Right atrium auricular region (tissue), 2 donors: Measurements from ENCODE around the gene USP21. TPM values are rescaled to one million over a fixed set of nuclear protein-coding genes. Genes with fewer than 3 reads are reported as not detected.

ENCODE experiments used
- DNase-seq: peaks from one replicate; pipeline ENCODE4 v3.0.0-alpha.2; 2019; ENCODE audit warnings: low spot score
- H3K27ac ChIP-seq, 2 donors: fragments of 200-600 bp; sonication (generic); 1 replicate in 1 of 2; 2 replicates in 1 of 2; pipeline ENCODE4 v1.5.1; 2016 to 2019
- H3K27me3 ChIP-seq, 2 donors: fragments of 200-600 bp; sonication (generic); one replicate each; pipeline versions ENCODE4 v1.5.1 to v1.6.0; 2017 to 2019
- H3K36me3 ChIP-seq: fragments of 200-600 bp; sonication (generic); one replicate; pipeline ENCODE4 v1.5.1; 2016
- H3K4me1 ChIP-seq, 2 donors: fragments of 200-600 bp; sonication (generic); one replicate each; pipeline versions ENCODE4 v1.5.1 to v1.6.0; 2017 to 2019
- H3K4me3 ChIP-seq, 2 donors: fragments of 200-600 bp; sonication (generic); 1 replicate in 1 of 2; 2 replicates in 1 of 2; pipeline ENCODE4 v1.5.1; 2017 to 2019; ENCODE audit warnings: mild to moderate bottlenecking in 1 of 2, moderate library complexity in 1 of 2
- H3K9me3 ChIP-seq, 2 donors: fragments of 200-600 bp; sonication (generic); one replicate each; pipeline ENCODE4 v1.5.1; 2019
- CTCF ChIP-seq, 2 donors: fragments of 200-600 bp; sonication (generic); IDR thresholded peaks; one replicate each; pipeline ENCODE4 v1.5.1; 2019; ENCODE audit warnings: antibody characterized with exemption in 2 of 2
- total RNA-seq, 2 donors: library from RNA; depleted of rRNA; stranded (reverse); fragments of >200 nt; gene quantifications; one replicate each; pipeline ENCODE4 v1.1.0, GENCODE V29; 2016

USP21 gene
- total RNA-seq, 2 donors from 2014 or later: 13.5 to 14.4 TPM

GRCh38 chr1:161121834-161122233, 37.5 kb upstream of the USP21 start:
- peaks cover 0 to 23% of the 10 kb centered on the region in 2 donors for H3K4me1 ChIP-seq
- H3K27ac ChIP-seq: no peak overlapping the region
- H3K9me3 ChIP-seq: no peaks in the 10 kb centered on the region
- H3K27me3 ChIP-seq: no peaks in the 10 kb centered on the region
- H3K36me3 ChIP-seq: peaks cover 68% of the 10 kb centered on the region
- H3K4me3 ChIP-seq: no peak overlapping the region
- TF ChIP-seq CTCF (IDR thresholded peaks at IDR 0.05): no peak
- no peak for DNase-seq

- peaks cover 0 to 20% of the 10 kb centered on the region in 2 donors for H3K4me1 ChIP-seq
- DNase-seq: no peak
- no peaks in the 10 kb centered on the region for H3K9me3 ChIP-seq
Observed at GRCh38 chr1:161122967-161123366, 36.3 kb upstream of the USP21 start.

GRCh38 chr1:161127649-161128048, 31.7 kb upstream of the USP21 start:
- Histone ChIP-seq H3K4me1 (peaks cover 0 to 23% of the 10 kb centered on the region in 2 donors), H3K36me3 (peaks cover 60% of the 10 kb centered on the region), H3K27ac (no peak overlapping the region), H3K4me3 (no peak overlapping the region), H3K27me3 (no peaks in the 10 kb centered on the region), H3K9me3 (no peaks in the 10 kb centered on the region)
- no peak for DNase-seq
- no peak for TF ChIP-seq CTCF (IDR thresholded peaks at IDR 0.05)

More at GRCh38 chr1:161122967-161123366, 36.3 kb upstream of the USP21 start:
- H3K4me3 ChIP-seq: no peak overlapping the region
- H3K27me3 ChIP-seq: no peaks in the 10 kb centered on the region
- H3K36me3 ChIP-seq: peaks cover 74% of the 10 kb centered on the region
- no peak for TF ChIP-seq CTCF (IDR thresholded peaks at IDR 0.05)
- H3K27ac ChIP-seq: no peak overlapping the region

GRCh38 chr1:161128591-161129420, 30.5 kb upstream of the USP21 start:
- H3K4me1 ChIP-seq: peaks cover 0 to 29% of the 10 kb centered on the region in 2 donors
- TF ChIP-seq CTCF (IDR thresholded peaks at IDR 0.05): no peak
- H3K27me3 ChIP-seq: no peaks in the 10 kb centered on the region
- H3K27ac ChIP-seq: no peak overlapping the region
- no peaks in the 10 kb centered on the region for H3K9me3 ChIP-seq
- DNase-seq: no peak
- no peak overlapping the region for H3K4me3 ChIP-seq
- peaks cover 48% of the 10 kb centered on the region for H3K36me3 ChIP-seq

GRCh38 chr1:161130266-161130665, 29.0 kb upstream of the USP21 start:
- Histone ChIP-seq H3K4me1 (peaks cover 0 to 37% of the 10 kb centered on the region in 2 donors), H3K9me3 (no peaks in the 10 kb centered on the region), H3K27ac (no peak overlapping the region), H3K27me3 (no peaks in the 10 kb centered on the region), H3K4me3 (no peak overlapping the region), H3K36me3 (peaks cover 33% of the 10 kb centered on the region)
- DNase-seq: no peak
- no peak for TF ChIP-seq CTCF (IDR thresholded peaks at IDR 0.05)
